Thoracic aorta (tissue), 2 donors: ENCODE data around the gene VAMP8. TPM values are rescaled to one million over a fixed set of nuclear protein-coding genes. Genes with fewer than 3 reads are reported as not detected.

Experiments used
- ATAC-seq: fragments of 150-250 bp; one replicate; pipeline ENCODE4 v1.8.0; 2017; ENCODE audit warnings: low read depth; ENCODE audit not compliant: insufficient number of reproducible peaks, low FRiP score
- DNase-seq: peaks from one replicate; pipeline ENCODE4 v3.0.0-alpha.2; 2020; ENCODE audit warnings: low spot score
- H3K27ac ChIP-seq, 2 donors: fragments of 200-600 bp; sonication (generic); 1 replicate in 1 of 2; 2 replicates in 1 of 2; pipeline ENCODE4 v1.5.1; 2016; ENCODE audit warnings: mild to moderate bottlenecking in 2 of 2, moderate library complexity in 2 of 2
- H3K27me3 ChIP-seq: fragments of 200-600 bp; sonication (generic); replicated peaks from 2 replicates; pipeline ENCODE4 v1.6.0; 2016; ENCODE audit warnings: mild to moderate bottlenecking; ENCODE audit not compliant: insufficient read depth
- H3K36me3 ChIP-seq: fragments of 200-600 bp; sonication (generic); one replicate; pipeline ENCODE4 v1.5.1; 2016
- H3K4me1 ChIP-seq, 2 donors: fragments of 200-600 bp; sonication (generic); 1 replicate in 1 of 2; 2 replicates in 1 of 2; pipeline versions ENCODE4 v1.5.1 to v1.6.0; 2016; ENCODE audit warnings: low read depth in 2 of 2, mild to moderate bottlenecking in 1 of 2; ENCODE audit not compliant: control insufficient read depth in 1 of 2
- H3K4me3 ChIP-seq: fragments of 200-600 bp; sonication (generic); 2 replicates; pipeline ENCODE4 v1.5.1; 2016; ENCODE audit warnings: mild to moderate bottlenecking
- H3K9me3 ChIP-seq: fragments of 200-600 bp; sonication (generic); 2 replicates; pipeline ENCODE4 v1.5.1; 2016
- CTCF ChIP-seq: fragments of 200-600 bp; sonication (generic); IDR thresholded peaks from one replicate; pipeline ENCODE4 v1.5.1; 2019; ENCODE audit warnings: antibody characterized with exemption
- total RNA-seq, 2 donors: library from RNA; depleted of rRNA; stranded (reverse); fragments of >200 nt; gene quantifications; one replicate each; pipeline versions ENCODE4 v1.1.0 to v1.2.3, GENCODE V29; 2016

VAMP8 gene
- total RNA-seq, 2 donors from 2014 or later = 30.9 to 34.9 TPM

DNA sequence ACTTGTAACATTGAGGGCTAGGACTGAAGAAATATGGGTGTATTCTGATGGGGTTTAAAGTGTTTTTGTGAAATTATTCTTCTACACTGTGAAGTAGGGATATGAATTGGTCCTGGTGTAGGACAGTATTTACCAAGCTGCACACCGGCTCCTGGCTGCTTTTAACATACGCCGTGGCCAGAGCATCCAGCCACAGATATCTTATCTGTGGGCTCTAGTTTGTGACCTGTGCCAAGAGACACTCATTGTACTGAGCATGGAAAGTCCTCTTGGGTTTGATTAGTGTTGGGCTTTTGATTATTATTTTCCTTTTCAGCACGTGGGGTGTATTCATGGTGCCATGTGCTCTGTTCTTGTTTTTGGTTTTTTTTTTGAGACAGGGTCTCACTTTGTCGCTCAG, 46.6 kb downstream of the VAMP8 start:
- H3K9me3 ChIP-seq = no peaks in the 10 kb centered on the region
- no peaks in the 10 kb centered on the region for H3K4me1 ChIP-seq
- H3K4me3 ChIP-seq = no peak overlapping the region
- DNase-seq (no peak), ATAC-seq (no peak)
- TF ChIP-seq CTCF = no peak
- H3K27me3 ChIP-seq = no peaks in the 10 kb centered on the region
- H3K27ac ChIP-seq = no peak overlapping the region
- H3K36me3 ChIP-seq = peaks cover 60% of the 10 kb centered on the region

GRCh38 chr2:85628658-85629057, 51.3 kb downstream of the VAMP8 start:
- ATAC-seq (no peak), DNase-seq (no peak)
- H3K36me3 ChIP-seq = peaks cover 59% of the 10 kb centered on the region

GRCh38 chr2:85631316-85631715, 53.9 kb downstream of the VAMP8 start:
- Histone ChIP-seq H3K27ac (no peak overlapping the region), H3K4me1 (no peaks in the 10 kb centered on the region), H3K4me3 (no peak overlapping the region), H3K27me3 (no peaks in the 10 kb centered on the region), H3K9me3 (no peaks in the 10 kb centered on the region), H3K36me3 (peaks cover 43% of the 10 kb centered on the region)
- no peak for TF ChIP-seq CTCF
- ATAC-seq (no peak), DNase-seq (no peak)

More at GRCh38 chr2:85628658-85629057, 51.3 kb downstream of the VAMP8 start:
- H3K9me3 ChIP-seq = no peaks in the 10 kb centered on the region
- no peak overlapping the region for H3K27ac ChIP-seq
- H3K4me1 ChIP-seq = no peaks in the 10 kb centered on the region
- no peaks in the 10 kb centered on the region for H3K27me3 ChIP-seq
- H3K4me3 ChIP-seq = no peak overlapping the region
- TF ChIP-seq CTCF = no peak

Other genes with a start within 250 kb of the VAMP8 start
- 100 to 1,000 TPM; 152 to 175 TPM for gene TGOLN2, start 249.6 kb upstream of the VAMP8 start, total RNA-seq
- 10 to 100 TPM; 37.4 to 44.3 TPM for gene RETSAT, start 223.1 kb upstream of the VAMP8 start, total RNA-seq
- gene ELMOD3, start 222.8 kb upstream of the VAMP8 start, total RNA-seq = 10 to 100 TPM; 21.4 to 38.7 TPM
- 10 to 100 TPM; 47.1 to 56.9 TPM for gene CAPG, start 167.2 kb upstream of the VAMP8 start, total RNA-seq
- not detected for gene SH2D6, start 158.9 kb upstream of the VAMP8 start, total RNA-seq
- 100 to 1,000 TPM; 230 to 475 TPM for gene MAT2A, start 38.4 kb upstream of the VAMP8 start, total RNA-seq
- gene GGCX, start 16.1 kb upstream of the VAMP8 start, total RNA-seq = 10 to 100 TPM; 28.4 to 38.4 TPM
- 10 to 100 TPM; 27.1 to 42.8 TPM for gene VAMP5, start 6.8 kb downstream of the VAMP8 start, total RNA-seq
- gene RNF181, start 18.2 kb downstream of the VAMP8 start, total RNA-seq = 100 to 1,000 TPM; 107 to 124 TPM
- 10 to 100 TPM; 25.7 to 26.3 TPM for gene TMEM150A, start 25.1 kb downstream of the VAMP8 start, total RNA-seq
- 10 to 100 TPM; 13.0 to 21.9 TPM for gene C2orf68, start 34.5 kb downstream of the VAMP8 start, total RNA-seq
- gene USP39, start 38.6 kb downstream of the VAMP8 start, total RNA-seq = 100 to 1,000 TPM in 1 of 2 donors, 10 to 100 TPM in 1; 39.5 to 109 TPM
- gene SFTPB, start 90.6 kb downstream of the VAMP8 start, total RNA-seq = not detected
- 1 to 10 TPM; 1.5 to 8.5 TPM for gene GNLY, start 116.8 kb downstream of the VAMP8 start, total RNA-seq
- 100 to 1,000 TPM in 1 of 2 donors, 10 to 100 TPM in 1; 78.4 to 207 TPM for gene ATOH8, start 176.4 kb downstream of the VAMP8 start, total RNA-seq